GM06990 (cell line): ENCODE results near the gene TRIM60.
"Not testable (repeated sequence)": the region's sequence is repeated elsewhere in the genome, so short reads cannot be mapped to it uniquely, and the experiment has no call there.

ENCODE experiments used
- DNase-seq: peaks from one replicate; pipeline ENCODE4 v3.0.0-alpha.2; 2011; ENCODE audit not compliant: insufficient read length; ENCODE audit errors: extremely low read depth
- H3K27me3 ChIP-seq: replicated peaks from 2 replicates; pipeline ENCODE4 v1.6.0; 2011; ENCODE audit warnings: low read length; ENCODE audit not compliant: control insufficient read depth, insufficient read depth
- H3K36me3 ChIP-seq: 2 replicates; pipeline ENCODE4 v1.5.1; 2011; ENCODE audit warnings: low read length; ENCODE audit not compliant: control insufficient read depth, insufficient read depth
- H3K4me3 ChIP-seq: replicated peaks from 2 replicates; pipeline ENCODE4 v1.5.1; 2011; ENCODE audit warnings: low read depth, mild to moderate bottlenecking, control low read depth, low read length
- TF ChIP-seq, protein P1 (sequence below): IDR thresholded peaks from 2 replicates; pipeline ENCODE4 v1.5.1; 2011; ENCODE audit warnings: low read length, control low read depth, mild to moderate bottlenecking, inconsistent platforms; ENCODE audit not compliant: insufficient read depth, poor library complexity, severe bottlenecking

The TRIM60 gene

DNA sequence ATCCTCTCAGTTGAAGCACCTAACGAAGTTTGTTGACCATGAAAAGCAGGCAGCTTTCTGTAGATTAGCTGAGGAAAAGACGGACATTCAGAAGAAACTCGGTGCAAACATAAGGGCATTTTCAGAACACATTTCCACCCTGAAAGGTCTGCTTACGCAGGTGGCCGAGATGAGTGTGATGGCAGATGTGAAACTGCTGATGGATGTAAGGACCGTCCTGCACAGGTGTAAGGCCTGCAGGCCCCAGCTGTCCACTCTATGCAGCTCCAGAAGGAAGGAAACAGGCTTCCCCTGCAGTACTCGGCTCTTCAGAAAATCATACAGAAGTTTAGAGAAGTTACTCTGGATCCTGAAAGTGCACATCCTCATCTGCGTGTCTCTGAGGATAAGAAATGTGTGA lies 20.8 kb upstream of the TRIM60 start:
- no peak overlapping the region for H3K4me3 ChIP-seq
- TF ChIP-seq, protein P1, sequence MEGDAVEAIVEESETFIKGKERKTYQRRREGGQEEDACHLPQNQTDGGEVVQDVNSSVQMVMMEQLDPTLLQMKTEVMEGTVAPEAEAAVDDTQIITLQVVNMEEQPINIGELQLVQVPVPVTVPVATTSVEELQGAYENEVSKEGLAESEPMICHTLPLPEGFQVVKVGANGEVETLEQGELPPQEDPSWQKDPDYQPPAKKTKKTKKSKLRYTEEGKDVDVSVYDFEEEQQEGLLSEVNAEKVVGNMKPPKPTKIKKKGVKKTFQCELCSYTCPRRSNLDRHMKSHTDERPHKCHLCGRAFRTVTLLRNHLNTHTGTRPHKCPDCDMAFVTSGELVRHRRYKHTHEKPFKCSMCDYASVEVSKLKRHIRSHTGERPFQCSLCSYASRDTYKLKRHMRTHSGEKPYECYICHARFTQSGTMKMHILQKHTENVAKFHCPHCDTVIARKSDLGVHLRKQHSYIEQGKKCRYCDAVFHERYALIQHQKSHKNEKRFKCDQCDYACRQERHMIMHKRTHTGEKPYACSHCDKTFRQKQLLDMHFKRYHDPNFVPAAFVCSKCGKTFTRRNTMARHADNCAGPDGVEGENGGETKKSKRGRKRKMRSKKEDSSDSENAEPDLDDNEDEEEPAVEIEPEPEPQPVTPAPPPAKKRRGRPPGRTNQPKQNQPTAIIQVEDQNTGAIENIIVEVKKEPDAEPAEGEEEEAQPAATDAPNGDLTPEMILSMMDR: no peak
- no peak for DNase-seq
- H3K36me3 ChIP-seq: no peaks in the 10 kb centered on the region
- H3K27me3 ChIP-seq: no peaks in the 10 kb centered on the region

DNA sequence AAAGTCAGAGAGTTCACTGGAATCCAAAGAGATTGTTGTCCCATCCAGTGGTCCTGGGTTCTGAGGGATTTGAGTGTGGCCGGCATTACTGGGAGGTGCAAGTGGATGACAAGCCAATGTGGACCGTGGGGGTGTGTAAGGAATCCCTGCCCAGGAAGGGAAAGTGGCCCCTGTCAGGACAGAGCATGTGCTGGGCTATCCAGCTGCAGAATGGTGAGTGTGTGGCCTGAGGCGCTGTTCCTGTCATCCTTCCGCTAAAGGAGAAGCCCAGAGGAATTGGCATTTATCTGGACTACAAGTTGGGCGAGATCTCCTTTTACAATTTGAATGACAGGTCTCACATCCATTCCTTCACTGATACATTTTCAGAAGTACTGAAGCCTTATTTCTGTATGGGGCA lies 20.4 kb upstream of the TRIM60 start:
- Histone ChIP-seq H3K36me3 (no peaks in the 10 kb centered on the region), H3K27me3 (no peaks in the 10 kb centered on the region), H3K4me3 (no peak overlapping the region)
- DNase-seq: no peak
- TF ChIP-seq, protein P1: no peak

DNA sequence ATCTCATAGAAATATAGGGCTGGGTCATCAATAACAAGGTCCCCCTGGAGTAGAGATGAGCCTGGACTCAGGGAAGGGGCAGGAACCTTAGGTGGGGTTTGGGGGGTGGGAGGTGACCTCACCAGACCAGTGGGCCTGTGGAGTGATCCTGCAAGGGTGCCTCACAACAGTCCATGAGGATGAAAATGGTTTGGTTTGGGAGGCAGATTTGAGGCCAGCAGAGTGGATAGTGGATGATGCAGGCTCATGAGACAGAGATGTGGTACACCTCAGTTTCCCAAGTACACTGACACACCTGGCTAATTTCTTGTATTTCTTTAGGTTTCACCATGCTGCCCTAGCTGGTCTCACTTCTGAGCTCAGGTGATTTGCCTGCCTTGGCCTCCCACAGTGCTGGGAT lies 18.1 kb upstream of the TRIM60 start:
- no peak for DNase-seq
- no peaks in the 10 kb centered on the region for H3K36me3 ChIP-seq
- TF ChIP-seq, protein P1: no peak
- H3K27me3 ChIP-seq: no peaks in the 10 kb centered on the region
- no peak overlapping the region for H3K4me3 ChIP-seq

DNA sequence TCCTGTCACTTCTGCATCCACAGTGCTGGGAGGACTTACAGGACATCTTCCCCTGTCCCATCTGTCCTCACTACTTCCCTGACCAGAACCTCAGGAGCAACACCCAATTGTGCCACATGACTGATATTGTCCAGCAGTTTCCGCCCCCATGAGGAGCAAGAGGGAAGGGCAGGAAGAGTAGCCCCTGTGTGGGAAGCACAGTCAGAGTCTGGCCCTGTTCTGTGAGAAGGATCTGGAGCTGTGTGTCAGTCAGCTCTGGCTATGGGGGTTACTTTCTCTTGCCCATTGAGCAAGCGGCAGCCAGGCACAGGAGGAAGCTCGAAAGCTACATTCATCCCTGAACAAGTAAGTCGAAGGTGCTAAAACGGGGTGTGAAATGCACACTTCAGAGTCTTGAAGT lies 14.8 kb upstream of the TRIM60 start:
- no peak overlapping the region for H3K4me3 ChIP-seq
- H3K36me3 ChIP-seq: no peaks in the 10 kb centered on the region
- no peaks in the 10 kb centered on the region for H3K27me3 ChIP-seq
- TF ChIP-seq, protein P1: peak; percentile 17
- DNase-seq: no peak

DNA sequence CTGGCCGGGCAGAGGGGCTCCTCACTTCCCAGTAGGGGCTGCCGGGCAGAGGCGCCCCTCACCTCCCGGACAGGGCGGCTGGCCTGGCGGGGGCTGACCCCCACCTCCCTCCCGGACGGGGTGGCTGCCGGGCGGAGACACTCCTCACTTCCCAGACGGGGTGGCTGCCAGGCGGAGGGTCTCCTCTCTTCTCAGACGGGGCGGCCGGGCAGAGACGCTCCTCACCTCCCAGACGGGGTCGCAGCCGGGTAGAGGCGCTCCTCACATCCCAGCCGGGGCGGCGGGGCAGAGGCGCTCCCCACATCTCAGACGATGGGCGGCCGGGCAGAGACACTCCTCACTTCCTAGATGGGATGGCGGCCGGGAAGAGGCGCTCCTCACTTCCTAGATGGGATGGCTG lies 11.8 kb upstream of the TRIM60 start:
- H3K36me3 ChIP-seq, H3K27me3 ChIP-seq, H3K4me3 ChIP-seq, DNase-seq: not testable (repeated sequence)

DNA sequence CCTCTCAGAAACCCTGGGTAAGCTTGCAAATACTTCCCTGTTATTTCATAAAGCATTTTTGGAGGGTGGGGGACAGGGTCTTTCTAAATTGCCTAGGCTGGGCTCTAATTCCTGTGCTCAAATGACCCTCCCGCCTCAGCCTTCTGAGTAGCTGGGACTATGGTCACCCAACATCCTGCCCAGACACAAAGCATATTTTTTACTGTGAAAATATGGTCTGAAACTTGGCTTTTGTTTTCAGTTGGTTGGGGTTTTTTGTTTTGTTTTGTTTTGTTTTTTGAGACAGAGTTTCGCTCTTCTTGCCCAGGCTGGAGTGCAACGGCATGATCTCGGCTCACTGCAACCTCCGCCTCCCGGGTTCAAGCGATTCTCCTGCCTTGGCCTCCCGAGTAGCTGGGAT lies 6.0 kb upstream of the TRIM60 start:
- H3K36me3 ChIP-seq, DNase-seq, H3K4me3 ChIP-seq, H3K27me3 ChIP-seq: not testable (repeated sequence)

DNA sequence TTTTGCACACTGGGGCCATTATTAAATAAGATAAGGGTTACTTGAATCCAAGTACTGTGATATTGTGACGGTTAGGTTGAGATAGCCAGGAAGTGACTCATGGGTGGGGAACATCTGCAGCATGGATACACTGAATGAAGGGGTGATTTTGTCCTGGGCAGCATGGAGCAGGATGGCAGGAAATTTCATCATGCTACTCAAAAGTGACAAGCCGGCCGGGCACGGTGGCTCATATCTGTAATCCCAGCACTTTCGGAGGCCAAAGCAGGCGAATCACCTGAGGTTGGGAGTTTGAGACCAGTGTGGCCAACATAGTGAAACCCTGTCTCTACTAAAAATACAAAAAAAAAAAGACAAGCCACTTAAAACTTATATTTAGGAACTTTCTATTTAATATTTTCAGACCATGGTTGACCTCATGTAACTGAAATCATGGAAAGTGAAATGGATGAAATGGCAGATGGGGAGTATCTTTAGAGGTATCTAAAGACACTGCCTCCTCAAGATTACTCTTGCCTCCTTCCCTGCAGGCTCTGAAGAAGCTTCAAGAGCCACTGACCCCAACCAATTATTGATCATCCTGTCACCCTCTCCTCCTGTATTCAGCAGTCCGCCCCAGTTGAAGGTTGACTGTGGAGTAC lies 3.9 kb upstream of the TRIM60 start:
- DNase-seq: no peak
- no peaks in the 10 kb centered on the region for H3K36me3 ChIP-seq
- H3K27me3 ChIP-seq: no peaks in the 10 kb centered on the region
- TF ChIP-seq, protein P1: no peak
- no peak overlapping the region for H3K4me3 ChIP-seq
